Stimulated activated CD4-positive, alpha-beta T cell treated with anti-CD3 and anti-CD28 coated beads, Interleukin-4, amount 100 ng/mL, for 24 hours (primary cell): ENCODE results near the gene MTFMT.
"Not testable (repeated sequence)": the region's sequence is repeated elsewhere in the genome, so short reads cannot be mapped to it uniquely, and the experiment has no call there.

Experiments
- DNase-seq: peaks from one replicate; pipeline ENCODE4 v3.0.0-alpha.2; 2020

MTFMT gene

GRCh38 chr15:65059931-65060596 is 30.6 kb upstream of the MTFMT start:
- DNase-seq, result no peak

GRCh38 chr15:65059369-65059750 is 29.9 kb upstream of the MTFMT start:
- DNase-seq, result no peak

- no peak for DNase-seq
These were observed 29.2 kb upstream of the MTFMT start for GRCh38 chr15:65058394-65059368.

GRCh38 chr15:65057549-65057940 is 28.1 kb upstream of the MTFMT start:
- DNase-seq, result no peak

GRCh38 chr15:65056868-65057548 is 27.6 kb upstream of the MTFMT start:
- no peak for DNase-seq

- DNase-seq, result no peak
These were observed 26.7 kb upstream of the MTFMT start for GRCh38 chr15:65056106-65056505.

GRCh38 chr15:65055201-65055870 is 25.9 kb upstream of the MTFMT start:
- DNase-seq, result no peak

GRCh38 chr15:65054333-65055200 is 25.1 kb upstream of the MTFMT start:
- DNase-seq, result peak; percentile 53

- no peak for DNase-seq
These were observed 23.5 kb upstream of the MTFMT start for GRCh38 chr15:65052956-65053355.

- DNase-seq, result no peak
These were observed 21.8 kb upstream of the MTFMT start for GRCh38 chr15:65051266-65051665.

GRCh38 chr15:65050270-65050669 is 20.8 kb upstream of the MTFMT start:
- DNase-seq, result no peak

GRCh38 chr15:65049418-65049840 is 20.0 kb upstream of the MTFMT start:
- DNase-seq, result peak; percentile 90

GRCh38 chr15:65048241-65048640 is 18.8 kb upstream of the MTFMT start:
- DNase-seq, result no peak

- DNase-seq, result no peak
These were observed 15.5 kb upstream of the MTFMT start, which contains the start of gene SLC51B for GRCh38 chr15:65044724-65045481. SLC51B (plus strand) TSS chr15:65045387; CDS start chr15:65050005, 4,618 bp downstream.

- not testable (repeated sequence) for DNase-seq
These were observed 14.8 kb upstream of the MTFMT start for GRCh38 chr15:65044218-65044617.

GRCh38 chr15:65042776-65043327 is 13.4 kb upstream of the MTFMT start:
- no peak for DNase-seq

- no peak for DNase-seq
These were observed 12.3 kb upstream of the MTFMT start for GRCh38 chr15:65041787-65042186.

GRCh38 chr15:65040461-65040860 is 11.0 kb upstream of the MTFMT start:
- no peak for DNase-seq

GRCh38 chr15:65038836-65039235 is 9.4 kb upstream of the MTFMT start:
- DNase-seq, result no peak

- DNase-seq, result no peak
These were observed 9.0 kb upstream of the MTFMT start for GRCh38 chr15:65038428-65038827.

GRCh38 chr15:65037309-65037708 is 7.9 kb upstream of the MTFMT start:
- DNase-seq, result no peak
